ENCODE data around the gene ITGA2. TPM values are rescaled to one million over a fixed set of nuclear protein-coding genes. Genes with fewer than 3 reads are reported as not detected.

Gene ITGA2
- total RNA-seq, 2 experiments from 2014 or later, result 2.2 to 2.3 TPM

DNA sequence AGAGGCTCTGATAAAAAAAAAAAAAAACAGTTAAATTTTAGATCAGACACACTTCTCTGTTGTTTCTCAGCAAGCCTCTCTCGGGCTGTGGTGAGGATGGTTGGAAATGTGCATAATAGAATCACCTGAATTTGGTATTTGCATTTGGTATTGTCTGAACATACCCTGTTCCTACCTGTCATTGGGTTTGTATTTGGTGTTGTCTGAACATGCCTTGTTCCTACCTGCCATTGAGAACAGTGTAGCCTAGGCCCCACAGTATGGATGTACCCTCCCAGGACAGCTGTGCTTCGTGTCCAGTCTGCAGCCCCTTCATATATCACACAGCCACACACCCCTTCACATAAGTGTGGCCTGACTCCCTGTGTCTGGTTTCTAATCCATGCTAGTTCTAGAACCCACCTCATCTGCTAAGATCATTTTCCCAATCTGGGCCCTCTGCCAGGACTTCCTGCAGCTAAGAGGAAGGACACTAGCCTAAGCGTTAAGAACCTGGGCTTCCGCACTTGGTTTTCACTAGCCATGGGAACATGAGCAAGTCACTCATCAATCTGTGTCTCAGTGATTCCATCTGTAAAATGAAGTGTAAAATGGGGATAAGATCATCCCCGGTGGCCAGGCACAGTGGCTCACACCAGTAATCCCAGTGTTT is 49.2 kb downstream of the ITGA2 start:
- no peak overlapping the region for H3K4me3 Mint-ChIP-seq
- peaks cover 31% of the 10 kb centered on the region for H3K4me1 Mint-ChIP-seq (ENCODE audit: low read depth)
- intact Hi-C loops (cut with micrococcal nuclease), result no loop called here
- H3K36me3 Mint-ChIP-seq, result no peaks in the 10 kb centered on the region
- DNase-seq, result no peak
- H3K27me3 Mint-ChIP-seq, result peaks cover 5% of the 10 kb centered on the region
- H3K27ac Mint-ChIP-seq, result no peak overlapping the region
- H3K9me3 Mint-ChIP-seq, result no peaks in the 10 kb centered on the region
- ChIA-PET CTCF (no interaction called here), POLR2A (no interaction called here)

GRCh38 chr5:53039855-53040254 is 50.7 kb downstream of the ITGA2 start:
- no peaks in the 10 kb centered on the region for H3K9me3 Mint-ChIP-seq
- intact Hi-C loops (cut with micrococcal nuclease), result no loop called here
- H3K4me3 Mint-ChIP-seq, result no peak overlapping the region
- no peak overlapping the region for H3K27ac Mint-ChIP-seq
- H3K36me3 Mint-ChIP-seq, result no peaks in the 10 kb centered on the region
- ChIA-PET CTCF (interaction anchor here (0.6 to 2.7 kb wide), 4 partner anchors 8 to 92 kb away, joined by 3 to 8 read pairs (median 6); no protein-coding TSS in a partner anchor), POLR2A (interaction anchor here (2.4 kb wide), 1 partner anchor 30 kb away, joined by 10 read pairs; no protein-coding TSS in a partner anchor)
- DNase-seq, result no peak
- H3K27me3 Mint-ChIP-seq, result peaks cover 7% of the 10 kb centered on the region
- peaks cover 40% of the 10 kb centered on the region for H3K4me1 Mint-ChIP-seq (ENCODE audit: low read depth)

- Mint-ChIP-seq H3K4me1 (ENCODE audit: low read depth) (peaks cover 42% of the 10 kb centered on the region), H3K4me3 (peak overlapping the region; percentile 25), H3K27ac (no peak overlapping the region), H3K27me3 (peaks cover 7% of the 10 kb centered on the region), H3K36me3 (no peaks in the 10 kb centered on the region), H3K9me3 (no peaks in the 10 kb centered on the region)
- POLR2A ChIA-PET, result interaction anchor here (1.0 to 2.4 kb wide), 5 partner anchors 9 to 69 kb away, joined by 3 to 10 read pairs (median 5); no protein-coding TSS in a partner anchor
- DNase-seq, result peak; percentile 32
- intact Hi-C loops (cut with micrococcal nuclease), result loop anchor here (1.0 kb wide), 5 partner anchors 10 to 53 kb away; no protein-coding TSS in a partner anchor
- CTCF ChIA-PET, result interaction anchor here (0.7 to 2.7 kb wide), 6 partner anchors 10 to 93 kb away, joined by 3 to 8 read pairs (median 4); partner anchors contain the start of gene MOCS2
These were observed 52.0 kb downstream of the ITGA2 start for GRCh38 chr5:53041071-53041692.

- CTCF ChIA-PET, result interaction anchor here (0.7 to 2.7 kb wide), 6 partner anchors 10 to 93 kb away, joined by 3 to 8 read pairs (median 4); partner anchors contain the start of gene MOCS2
- no peak overlapping the region for H3K4me3 Mint-ChIP-seq
- peaks cover 7% of the 10 kb centered on the region for H3K27me3 Mint-ChIP-seq
- peaks cover 42% of the 10 kb centered on the region for H3K4me1 Mint-ChIP-seq (ENCODE audit: low read depth)
- H3K36me3 Mint-ChIP-seq, result no peaks in the 10 kb centered on the region
- DNase-seq, result no peak
- no peaks in the 10 kb centered on the region for H3K9me3 Mint-ChIP-seq
- POLR2A ChIA-PET, result interaction anchor here (1.0 to 2.4 kb wide), 5 partner anchors 10 to 68 kb away, joined by 3 to 10 read pairs (median 5); no protein-coding TSS in a partner anchor
- intact Hi-C loops (cut with micrococcal nuclease), result loop anchor here (1.0 kb wide), 5 partner anchors 10 to 53 kb away; no protein-coding TSS in a partner anchor
- no peak overlapping the region for H3K27ac Mint-ChIP-seq
These were observed 52.6 kb downstream of the ITGA2 start for GRCh38 chr5:53041740-53042139.

DNA sequence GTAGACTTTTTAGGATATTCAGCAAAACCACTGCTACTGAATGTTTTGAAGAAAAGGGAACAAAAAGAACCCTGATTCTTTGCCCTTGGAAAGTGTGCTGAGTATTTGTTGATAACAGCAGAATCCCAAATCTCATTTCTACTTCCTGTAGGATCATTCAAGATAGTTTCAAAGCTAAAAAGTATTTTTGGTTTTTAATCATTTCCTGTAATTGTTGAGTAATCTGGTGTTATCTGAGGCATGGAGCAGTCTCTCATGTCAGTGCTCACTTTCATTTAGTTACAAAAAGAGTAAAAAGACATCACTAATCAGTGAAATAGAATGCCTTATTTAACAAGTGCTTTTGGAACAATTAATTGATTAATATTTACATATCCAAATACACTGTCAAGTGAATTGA is 56.1 kb downstream of the ITGA2 start:
- ChIA-PET POLR2A (no interaction called here), CTCF (interaction anchor here (0.9 kb wide), 1 partner anchor 14 kb away, joined by 3 read pairs; no protein-coding TSS in a partner anchor)
- Mint-ChIP-seq H3K27me3 (peaks cover 2% of the 10 kb centered on the region), H3K27ac (no peak overlapping the region), H3K4me3 (no peak overlapping the region), H3K4me1 (ENCODE audit: low read depth) (peaks cover 38% of the 10 kb centered on the region), H3K9me3 (no peaks in the 10 kb centered on the region), H3K36me3 (no peaks in the 10 kb centered on the region)
- intact Hi-C loops (cut with micrococcal nuclease), result loop anchor here (1.0 kb wide), 1 partner anchor 24 kb away; no protein-coding TSS in a partner anchor
- DNase-seq, result no peak

- Mint-ChIP-seq H3K27me3 (peaks cover 2% of the 10 kb centered on the region), H3K4me3 (no peak overlapping the region), H3K27ac (no peak overlapping the region), H3K36me3 (no peaks in the 10 kb centered on the region), H3K9me3 (no peaks in the 10 kb centered on the region), H3K4me1 (ENCODE audit: low read depth) (peaks cover 20% of the 10 kb centered on the region)
- ChIA-PET POLR2A (interaction anchor here (0.6 kb wide), 2 partner anchors 11 to 21 kb away, joined by 3 to 4 read pairs; no protein-coding TSS in a partner anchor), CTCF (no interaction called here)
- intact Hi-C loops (cut with micrococcal nuclease), result no loop called here
- DNase-seq, result peak; percentile 18
These were observed 59.1 kb downstream of the ITGA2 start for GRCh38 chr5:53048248-53048647.

- H3K4me3 Mint-ChIP-seq, result no peak overlapping the region
- H3K4me1 Mint-ChIP-seq (ENCODE audit: low read depth), result peaks cover 5% of the 10 kb centered on the region
- H3K9me3 Mint-ChIP-seq, result no peaks in the 10 kb centered on the region
- no peak overlapping the region for H3K27ac Mint-ChIP-seq
- ChIA-PET CTCF (no interaction called here), POLR2A (no interaction called here)
- no peaks in the 10 kb centered on the region for H3K36me3 Mint-ChIP-seq
- intact Hi-C loops (cut with micrococcal nuclease), result no loop called here
- H3K27me3 Mint-ChIP-seq, result no peaks in the 10 kb centered on the region
- no peak for DNase-seq
These were observed 63.3 kb downstream of the ITGA2 start for GRCh38 chr5:53052499-53052898.

DNA sequence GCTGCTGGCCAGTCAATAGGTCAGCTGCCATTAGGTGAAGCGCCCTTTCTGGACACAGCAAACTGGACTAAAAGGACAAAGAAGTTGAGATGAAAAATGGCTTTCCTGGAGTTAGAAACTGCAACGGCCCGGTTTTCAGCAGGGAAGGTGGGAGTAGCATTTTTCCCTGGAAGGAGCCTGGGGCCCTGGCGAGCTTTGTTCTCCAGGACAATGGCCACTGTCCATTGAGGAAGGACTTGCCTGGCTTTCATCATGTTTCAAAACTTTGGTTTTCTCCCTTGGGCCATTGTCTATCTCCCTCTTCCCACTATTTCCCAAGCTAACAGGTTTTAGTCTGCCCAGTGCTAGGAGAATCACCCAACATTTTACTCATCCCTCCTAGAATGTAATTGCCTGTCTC is 64.2 kb downstream of the ITGA2 start:
- Mint-ChIP-seq H3K27ac (no peak overlapping the region), H3K9me3 (no peaks in the 10 kb centered on the region), H3K27me3 (no peaks in the 10 kb centered on the region), H3K36me3 (no peaks in the 10 kb centered on the region), H3K4me3 (no peak overlapping the region), H3K4me1 (ENCODE audit: low read depth) (no peaks in the 10 kb centered on the region)
- intact Hi-C loops (cut with micrococcal nuclease), result no loop called here
- ChIA-PET POLR2A (no interaction called here), CTCF (interaction anchor here (0.9 kb wide), 1 partner anchor 24 kb away, joined by 3 read pairs; no protein-coding TSS in a partner anchor)
- no peak for DNase-seq

- CTCF ChIA-PET, result interaction anchor here (0.9 kb wide), 2 partner anchors 14 to 140 kb away, joined by 3 read pairs; no protein-coding TSS in a partner anchor
- no peaks in the 10 kb centered on the region for H3K9me3 Mint-ChIP-seq
- no peak overlapping the region for H3K27ac Mint-ChIP-seq
- H3K4me3 Mint-ChIP-seq, result no peak overlapping the region
- POLR2A ChIA-PET, result no interaction called here
- no peak for DNase-seq
- peaks cover 2% of the 10 kb centered on the region for H3K36me3 Mint-ChIP-seq
- H3K27me3 Mint-ChIP-seq, result no peaks in the 10 kb centered on the region
- intact Hi-C loops (cut with micrococcal nuclease), result no loop called here
- H3K4me1 Mint-ChIP-seq (ENCODE audit: low read depth), result no peaks in the 10 kb centered on the region
These were observed 66.2 kb downstream of the ITGA2 start for GRCh38 chr5:53055365-53055764.

- Mint-ChIP-seq H3K27ac (no peak overlapping the region), H3K4me1 (ENCODE audit: low read depth) (no peaks in the 10 kb centered on the region), H3K27me3 (no peaks in the 10 kb centered on the region), H3K36me3 (peaks cover 2% of the 10 kb centered on the region), H3K4me3 (no peak overlapping the region), H3K9me3 (no peaks in the 10 kb centered on the region)
- ChIA-PET POLR2A (interaction anchor here (0.6 kb wide), 1 partner anchor 11 kb away, joined by 4 read pairs; no protein-coding TSS in a partner anchor), CTCF (no interaction called here)
- intact Hi-C loops (cut with micrococcal nuclease), result no loop called here
- DNase-seq, result no peak
These were observed 70.1 kb downstream of the ITGA2 start for GRCh38 chr5:53059281-53059680.

DNA sequence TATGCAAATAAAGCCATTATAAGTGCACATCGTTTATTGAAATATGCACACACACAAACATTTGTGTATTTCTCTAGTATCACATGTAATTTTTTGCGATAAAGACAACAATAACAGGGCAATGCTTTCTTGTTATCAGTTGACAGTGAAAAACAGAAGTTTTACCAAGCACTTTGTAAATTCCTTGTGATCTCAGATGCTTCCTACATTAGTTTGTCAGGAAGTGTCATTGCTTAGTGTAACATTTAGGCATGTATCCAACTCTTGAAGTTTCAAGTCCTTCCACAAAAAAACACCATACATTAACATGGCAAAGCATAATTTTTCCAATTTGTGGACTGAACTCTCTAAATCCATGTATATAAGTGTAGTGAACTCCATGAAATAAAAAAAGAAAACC is 74.0 kb downstream of the ITGA2 start:
- ChIA-PET CTCF (no interaction called here), POLR2A (no interaction called here)
- no peaks in the 10 kb centered on the region for H3K9me3 Mint-ChIP-seq
- no peak for DNase-seq
- H3K27ac Mint-ChIP-seq, result no peak overlapping the region
- no peak overlapping the region for H3K4me3 Mint-ChIP-seq
- intact Hi-C loops (cut with micrococcal nuclease), result no loop called here
- peaks cover 2% of the 10 kb centered on the region for H3K36me3 Mint-ChIP-seq
- H3K27me3 Mint-ChIP-seq, result no peaks in the 10 kb centered on the region
- H3K4me1 Mint-ChIP-seq (ENCODE audit: low read depth), result peaks cover 4% of the 10 kb centered on the region

GRCh38 chr5:53063791-53064190 is 74.6 kb downstream of the ITGA2 start:
- no peaks in the 10 kb centered on the region for H3K9me3 Mint-ChIP-seq
- ChIA-PET CTCF (no interaction called here), POLR2A (no interaction called here)
- no peak overlapping the region for H3K27ac Mint-ChIP-seq
- no peak overlapping the region for H3K4me3 Mint-ChIP-seq
- H3K36me3 Mint-ChIP-seq, result peaks cover under 1% of the 10 kb centered on the region
- H3K4me1 Mint-ChIP-seq (ENCODE audit: low read depth), result peaks cover 4% of the 10 kb centered on the region
- DNase-seq, result no peak
- intact Hi-C loops (cut with micrococcal nuclease), result no loop called here
- H3K27me3 Mint-ChIP-seq, result no peaks in the 10 kb centered on the region

Data from activated CD4-positive, alpha-beta memory T cell treated with anti-CD3 and anti-CD28 coated beads for 36 hours (primary cell).